ENCODE measurements around the gene CHCHD6.

- no peak for TF ChIP-seq GATA3 (IDR thresholded peaks at IDR 0.05; ENCODE audit: low read depth, low read length)
- TF ChIP-seq GATA2 (IDR thresholded peaks at IDR 0.05; ENCODE audit: low read depth, low read length): no peak
Observed at GRCh38 chr3:126955004-126955790, 251.2 kb downstream of the CHCHD6 start.
